GM21825 (cell line): ENCODE data around the gene KLHL28.
"Not testable (repeated sequence)": the region's sequence is repeated elsewhere in the genome, so short reads cannot be mapped to it uniquely, and the experiment has no call there.

Source experiments
- ATAC-seq: cut with Tn5 transposase; IDR thresholded peaks from one replicate; pipeline ENCODE4 v1.9.1; 2021; ENCODE audit warnings: mild to moderate bottlenecking, moderate library complexity; ENCODE audit not compliant: unreplicated experiment

KLHL28 gene

GRCh38 chr14:44897041-44897844 lies 64.5 kb downstream of the KLHL28 start:
- ATAC-seq, result peak; percentile 95

GRCh38 chr14:44896275-44897040 lies 65.3 kb downstream of the KLHL28 start:
- no peak for ATAC-seq

- no peak for ATAC-seq
These were observed 66.0 kb downstream of the KLHL28 start for GRCh38 chr14:44895716-44896115.

- ATAC-seq, result no peak
These were observed 68.2 kb downstream of the KLHL28 start for GRCh38 chr14:44893535-44893934.

GRCh38 chr14:44891726-44892372 lies 69.9 kb downstream of the KLHL28 start:
- not testable (repeated sequence) for ATAC-seq

- ATAC-seq, result no peak
These were observed 71.9 kb downstream of the KLHL28 start for GRCh38 chr14:44889595-44890471.

GRCh38 chr14:44887596-44887955 lies 74.2 kb downstream of the KLHL28 start:
- no peak for ATAC-seq

GRCh38 chr14:44886860-44887595 lies 74.7 kb downstream of the KLHL28 start:
- no peak for ATAC-seq

GRCh38 chr14:44880791-44881190 lies 81.0 kb downstream of the KLHL28 start:
- ATAC-seq, result no peak
